Measurements from ENCODE around the gene BRD4. TPM values are rescaled to one million over a fixed set of nuclear protein-coding genes. Genes with fewer than 3 reads are reported as not detected.

BRD4 gene
- total RNA-seq, 1 donor from 2014 or later, result 136 TPM

DNA sequence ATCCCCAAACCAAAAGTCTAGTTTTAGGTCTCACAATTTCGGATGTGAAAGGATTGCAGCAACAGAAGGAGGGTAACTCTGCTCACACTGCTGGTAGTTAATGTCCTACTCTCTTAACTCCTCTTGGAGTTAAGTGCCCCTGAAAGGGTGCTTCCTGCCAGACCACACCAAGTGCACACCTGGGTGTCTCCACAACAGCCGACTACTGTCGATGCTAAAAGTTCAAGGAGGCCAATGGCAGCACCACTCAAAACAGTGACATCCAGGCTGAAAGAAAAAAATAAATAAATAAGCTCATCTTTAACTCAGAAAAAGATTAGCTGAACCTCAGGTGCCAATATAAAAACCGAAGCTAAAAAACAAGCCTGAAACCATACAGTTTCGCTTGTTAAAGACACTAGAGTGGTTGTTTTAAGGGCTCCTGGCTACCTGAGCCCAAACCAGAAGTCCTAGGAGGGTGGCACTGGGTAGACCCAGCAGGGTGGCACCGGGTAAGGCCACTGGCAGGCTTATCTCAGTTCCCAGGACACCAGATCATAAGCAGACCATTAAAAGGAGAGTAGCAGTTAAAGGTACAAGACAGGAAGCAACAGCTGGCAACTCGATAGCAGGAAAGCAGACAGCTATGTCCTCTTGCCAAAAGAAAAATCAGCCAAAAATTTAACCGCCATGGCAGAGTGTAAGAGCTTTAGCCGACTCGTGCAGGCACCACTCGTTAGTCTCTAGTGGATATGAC is 39.3 kb downstream of the BRD4 start:
- DNase-seq (ENCODE audit: low spot score), result no peak
- Mint-ChIP-seq H3K4me1 (ENCODE audit: unreplicated experiment) (peaks cover 77% of the 10 kb centered on the region), H3K27me3 (ENCODE audit: unreplicated experiment) (peaks cover 2% of the 10 kb centered on the region), H3K4me3 (ENCODE audit: unreplicated experiment) (no peak overlapping the region), H3K9me3 (ENCODE audit: unreplicated experiment) (no peaks in the 10 kb centered on the region), H3K36me3 (ENCODE audit: low read depth, unreplicated experiment) (peaks cover 7% of the 10 kb centered on the region), H3K27ac (ENCODE audit: unreplicated experiment) (peak overlapping the region; percentile 50)
- TF ChIP-seq, protein P1, sequence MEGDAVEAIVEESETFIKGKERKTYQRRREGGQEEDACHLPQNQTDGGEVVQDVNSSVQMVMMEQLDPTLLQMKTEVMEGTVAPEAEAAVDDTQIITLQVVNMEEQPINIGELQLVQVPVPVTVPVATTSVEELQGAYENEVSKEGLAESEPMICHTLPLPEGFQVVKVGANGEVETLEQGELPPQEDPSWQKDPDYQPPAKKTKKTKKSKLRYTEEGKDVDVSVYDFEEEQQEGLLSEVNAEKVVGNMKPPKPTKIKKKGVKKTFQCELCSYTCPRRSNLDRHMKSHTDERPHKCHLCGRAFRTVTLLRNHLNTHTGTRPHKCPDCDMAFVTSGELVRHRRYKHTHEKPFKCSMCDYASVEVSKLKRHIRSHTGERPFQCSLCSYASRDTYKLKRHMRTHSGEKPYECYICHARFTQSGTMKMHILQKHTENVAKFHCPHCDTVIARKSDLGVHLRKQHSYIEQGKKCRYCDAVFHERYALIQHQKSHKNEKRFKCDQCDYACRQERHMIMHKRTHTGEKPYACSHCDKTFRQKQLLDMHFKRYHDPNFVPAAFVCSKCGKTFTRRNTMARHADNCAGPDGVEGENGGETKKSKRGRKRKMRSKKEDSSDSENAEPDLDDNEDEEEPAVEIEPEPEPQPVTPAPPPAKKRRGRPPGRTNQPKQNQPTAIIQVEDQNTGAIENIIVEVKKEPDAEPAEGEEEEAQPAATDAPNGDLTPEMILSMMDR (IDR thresholded peaks at IDR 0.05; ENCODE audit: unreplicated experiment), result no peak

DNA sequence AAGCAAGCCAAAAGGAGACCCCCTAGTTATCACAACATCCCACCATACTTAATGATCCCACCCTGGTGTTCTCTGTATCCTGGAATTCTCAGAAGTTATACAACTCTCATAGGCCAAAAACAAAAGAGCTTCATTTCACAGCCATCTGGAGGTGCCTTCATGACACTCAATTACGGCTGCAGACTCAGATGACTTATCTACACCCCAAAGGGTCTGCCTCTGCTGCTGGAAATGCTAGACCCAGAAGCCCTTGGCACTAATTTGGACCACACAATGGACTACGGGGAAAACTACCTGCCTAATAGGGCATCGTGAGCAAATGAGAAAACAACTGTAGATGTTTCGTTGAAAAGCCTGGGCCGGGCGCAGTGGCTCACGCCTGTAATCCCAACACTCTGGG is 40.2 kb downstream of the BRD4 start:
- H3K36me3 Mint-ChIP-seq (ENCODE audit: low read depth, unreplicated experiment), result peaks cover 7% of the 10 kb centered on the region
- TF ChIP-seq, protein P1 (IDR thresholded peaks at IDR 0.05; ENCODE audit: unreplicated experiment), result no peak
- peaks cover 76% of the 10 kb centered on the region for H3K4me1 Mint-ChIP-seq (ENCODE audit: unreplicated experiment)
- H3K27ac Mint-ChIP-seq (ENCODE audit: unreplicated experiment), result peak overlapping the region; percentile 15
- no peak for DNase-seq (ENCODE audit: low spot score)
- no peaks in the 10 kb centered on the region for H3K9me3 Mint-ChIP-seq (ENCODE audit: unreplicated experiment)
- peaks cover 8% of the 10 kb centered on the region for H3K27me3 Mint-ChIP-seq (ENCODE audit: unreplicated experiment)
- H3K4me3 Mint-ChIP-seq (ENCODE audit: unreplicated experiment), result peak overlapping the region; percentile 2

DNA sequence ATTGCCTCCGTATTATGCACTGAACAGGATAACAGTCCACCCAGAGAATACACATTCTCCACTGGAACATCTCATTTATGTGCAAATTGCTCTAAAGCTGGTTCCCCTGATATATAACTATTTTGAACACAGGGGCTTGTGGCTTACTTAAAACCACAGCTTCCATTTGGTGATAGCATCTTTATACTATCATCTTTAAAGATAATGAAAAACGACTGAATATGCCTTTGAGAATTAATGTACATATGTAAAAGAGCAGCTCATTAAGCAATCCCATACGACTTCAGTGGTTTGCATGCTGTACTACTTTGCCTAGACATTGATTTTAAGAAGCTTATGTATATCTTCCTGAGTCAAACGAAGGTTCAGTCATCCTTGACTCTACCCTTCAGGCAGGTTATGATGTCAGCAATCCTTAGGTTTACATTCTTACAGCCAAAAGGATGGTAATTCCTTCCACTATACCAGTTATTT is 40.8 kb downstream of the BRD4 start:
- H3K9me3 Mint-ChIP-seq (ENCODE audit: unreplicated experiment), result no peaks in the 10 kb centered on the region
- peaks cover 74% of the 10 kb centered on the region for H3K4me1 Mint-ChIP-seq (ENCODE audit: unreplicated experiment)
- H3K27me3 Mint-ChIP-seq (ENCODE audit: unreplicated experiment), result peaks cover 8% of the 10 kb centered on the region
- H3K4me3 Mint-ChIP-seq (ENCODE audit: unreplicated experiment), result no peak overlapping the region
- H3K27ac Mint-ChIP-seq (ENCODE audit: unreplicated experiment), result peak overlapping the region; percentile 39
- peaks cover 3% of the 10 kb centered on the region for H3K36me3 Mint-ChIP-seq (ENCODE audit: low read depth, unreplicated experiment)
- DNase-seq (ENCODE audit: low spot score), result no peak
- TF ChIP-seq, protein P1 (IDR thresholded peaks at IDR 0.05; ENCODE audit: unreplicated experiment), result no peak

DNA sequence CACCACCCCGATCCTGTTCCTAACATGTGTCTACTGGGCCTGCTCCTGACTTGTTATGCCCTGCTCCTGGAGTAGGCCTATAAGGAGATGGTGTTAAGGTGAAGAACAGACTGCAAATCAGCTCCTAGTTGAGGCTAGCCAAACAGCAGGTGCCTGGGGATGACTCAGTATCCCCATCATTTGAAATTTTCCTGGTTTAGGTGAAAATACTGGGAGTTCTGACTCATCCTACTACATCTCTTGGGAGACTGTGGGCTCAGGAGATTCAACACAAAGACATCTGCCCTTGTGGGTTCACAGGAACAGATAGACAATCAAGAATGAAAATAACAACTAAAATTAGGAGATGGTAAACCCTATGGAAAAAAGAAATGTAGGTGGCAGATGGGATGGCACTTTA is 41.2 kb downstream of the BRD4 start:
- H3K9me3 Mint-ChIP-seq (ENCODE audit: unreplicated experiment), result no peaks in the 10 kb centered on the region
- peak overlapping the region; percentile 74 for H3K27ac Mint-ChIP-seq (ENCODE audit: unreplicated experiment)
- H3K4me3 Mint-ChIP-seq (ENCODE audit: unreplicated experiment), result no peak overlapping the region
- H3K36me3 Mint-ChIP-seq (ENCODE audit: low read depth, unreplicated experiment), result no peaks in the 10 kb centered on the region
- peaks cover 8% of the 10 kb centered on the region for H3K27me3 Mint-ChIP-seq (ENCODE audit: unreplicated experiment)
- peaks cover 75% of the 10 kb centered on the region for H3K4me1 Mint-ChIP-seq (ENCODE audit: unreplicated experiment)
- TF ChIP-seq, protein P1 (IDR thresholded peaks at IDR 0.05; ENCODE audit: unreplicated experiment), result no peak
- no peak for DNase-seq (ENCODE audit: low spot score)

DNA sequence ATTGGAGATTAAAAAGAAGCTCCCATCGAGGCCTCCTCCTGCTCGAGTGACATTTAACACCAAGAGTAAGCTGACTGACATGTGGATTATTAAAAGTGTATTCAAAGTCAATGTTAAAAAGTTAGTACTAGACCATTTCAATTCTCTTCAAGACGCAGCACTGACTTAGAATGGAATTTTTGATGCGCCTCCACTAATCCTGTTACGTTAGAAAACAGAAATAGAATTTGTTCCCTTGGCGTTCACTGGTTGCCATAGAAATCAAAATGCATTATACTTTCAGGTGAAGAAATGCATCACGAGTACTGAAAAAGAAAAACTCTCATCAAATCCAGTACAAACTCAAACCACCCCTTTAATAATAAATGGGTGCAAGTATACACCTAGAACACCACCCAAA is 42.2 kb downstream of the BRD4 start:
- peaks cover 8% of the 10 kb centered on the region for H3K27me3 Mint-ChIP-seq (ENCODE audit: unreplicated experiment)
- no peak overlapping the region for H3K27ac Mint-ChIP-seq (ENCODE audit: unreplicated experiment)
- TF ChIP-seq, protein P1 (IDR thresholded peaks at IDR 0.05; ENCODE audit: unreplicated experiment), result no peak
- H3K36me3 Mint-ChIP-seq (ENCODE audit: low read depth, unreplicated experiment), result no peaks in the 10 kb centered on the region
- no peak overlapping the region for H3K4me3 Mint-ChIP-seq (ENCODE audit: unreplicated experiment)
- H3K9me3 Mint-ChIP-seq (ENCODE audit: unreplicated experiment), result no peaks in the 10 kb centered on the region
- DNase-seq (ENCODE audit: low spot score), result no peak
- peaks cover 74% of the 10 kb centered on the region for H3K4me1 Mint-ChIP-seq (ENCODE audit: unreplicated experiment)
